ENCODE results near the gene CPT1B.

CPT1B gene

GRCh38 chr22:50577987-50578775 is at the start of gene CPT1B:
Gene CPT1B (minus strand): TSS chr22:50578427. CDS start chr22:50577915, 512 bp downstream.
- Histone ChIP-seq H3K79me2 (ENCODE audit: insufficient read depth, low read length) (peaks cover 16% of the 10 kb centered on the region), H3K4me1 (ENCODE audit: insufficient read depth, low read length) (peaks cover 23% of the 10 kb centered on the region), H3K9ac (ENCODE audit: low read depth, low read length) (no peak within 1 kb of the TSS), H3K4me3 (ENCODE audit: low read depth in 1 of 2, low read length in 2 of 2) (no peak within 1 kb of the TSS), H3K9me3 (ENCODE audit: insufficient read depth, low read length, severe bottlenecking) (no peaks in the 10 kb centered on the region), H3K4me2 (ENCODE audit: insufficient read depth, low read length) (no peak within 1 kb of the TSS), H3K27me3 (ENCODE audit: insufficient read depth, low read length, poor library complexity) (no peaks in the 10 kb centered on the region), H3K36me3 (ENCODE audit: insufficient read depth, low read length) (peaks cover 76% of the 10 kb centered on the region), H2AFZ (ENCODE audit: low read depth, low read length) (no peak within 1 kb of the TSS), H3K27ac (ENCODE audit: low read length) (no peak within 1 kb of the TSS), H4K20me1 (ENCODE audit: insufficient read depth, low read length) (peaks cover 16% of the 10 kb centered on the region)
- TF ChIP-seq, protein P1, sequence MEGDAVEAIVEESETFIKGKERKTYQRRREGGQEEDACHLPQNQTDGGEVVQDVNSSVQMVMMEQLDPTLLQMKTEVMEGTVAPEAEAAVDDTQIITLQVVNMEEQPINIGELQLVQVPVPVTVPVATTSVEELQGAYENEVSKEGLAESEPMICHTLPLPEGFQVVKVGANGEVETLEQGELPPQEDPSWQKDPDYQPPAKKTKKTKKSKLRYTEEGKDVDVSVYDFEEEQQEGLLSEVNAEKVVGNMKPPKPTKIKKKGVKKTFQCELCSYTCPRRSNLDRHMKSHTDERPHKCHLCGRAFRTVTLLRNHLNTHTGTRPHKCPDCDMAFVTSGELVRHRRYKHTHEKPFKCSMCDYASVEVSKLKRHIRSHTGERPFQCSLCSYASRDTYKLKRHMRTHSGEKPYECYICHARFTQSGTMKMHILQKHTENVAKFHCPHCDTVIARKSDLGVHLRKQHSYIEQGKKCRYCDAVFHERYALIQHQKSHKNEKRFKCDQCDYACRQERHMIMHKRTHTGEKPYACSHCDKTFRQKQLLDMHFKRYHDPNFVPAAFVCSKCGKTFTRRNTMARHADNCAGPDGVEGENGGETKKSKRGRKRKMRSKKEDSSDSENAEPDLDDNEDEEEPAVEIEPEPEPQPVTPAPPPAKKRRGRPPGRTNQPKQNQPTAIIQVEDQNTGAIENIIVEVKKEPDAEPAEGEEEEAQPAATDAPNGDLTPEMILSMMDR (IDR thresholded peaks at IDR 0.05; ENCODE audit: borderline replicate concordance, extremely low read depth, low read length, poor library complexity, severe bottlenecking): no peak
- DNase-seq: no peak
- ATAC-seq (ENCODE audit: insufficient read depth, low read depth): no peak

DNA sequence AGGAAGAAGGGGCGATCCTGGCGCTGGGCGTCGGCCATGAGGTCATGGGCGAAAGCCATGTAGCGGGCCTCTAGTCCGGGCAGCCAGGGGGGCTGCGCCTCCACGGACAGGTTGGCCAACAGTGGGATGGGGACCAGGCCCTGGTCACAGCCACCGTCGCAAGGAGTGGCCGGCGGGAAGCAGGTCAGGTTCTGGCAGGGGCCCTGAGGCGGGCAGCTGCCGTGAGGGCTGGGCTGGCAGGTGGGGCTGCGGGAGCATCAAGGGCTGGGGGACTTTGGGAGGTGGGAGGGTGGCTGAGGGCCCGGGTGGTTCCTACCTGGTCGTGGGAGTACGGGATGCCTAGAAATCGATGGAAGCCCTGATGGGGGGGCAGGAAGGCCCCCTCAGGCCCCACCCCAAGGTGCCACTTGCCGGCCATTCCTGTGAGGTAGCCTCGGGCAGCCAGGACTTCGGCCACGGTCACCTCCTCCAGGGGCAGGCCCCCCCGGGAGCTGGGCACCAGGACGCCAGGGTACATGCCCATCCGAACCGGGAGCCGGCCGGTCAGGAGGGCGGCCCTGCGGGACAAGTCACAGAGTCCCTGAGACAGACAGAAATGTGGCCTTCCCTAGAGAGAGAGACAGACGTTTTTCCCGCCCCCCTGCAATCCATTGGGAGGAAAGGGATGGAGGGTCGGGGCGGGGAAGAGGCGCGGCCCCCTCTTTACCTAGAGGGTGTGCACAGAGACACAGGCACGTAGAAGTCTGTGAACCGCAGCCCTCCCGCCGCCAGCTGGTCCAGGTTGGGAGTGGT is 48.8 kb upstream of the CPT1B start:
- H3K27me3 ChIP-seq (ENCODE audit: insufficient read depth, low read length, poor library complexity): no peaks in the 10 kb centered on the region
- H3K36me3 ChIP-seq (ENCODE audit: insufficient read depth, low read length): peaks cover 20% of the 10 kb centered on the region
- peak overlapping the region; percentile 92 for H3K27ac ChIP-seq (ENCODE audit: low read length)
- peak; percentile 48 for ATAC-seq (ENCODE audit: insufficient read depth, low read depth)
- peak overlapping the region; percentile 91 for H3K4me2 ChIP-seq (ENCODE audit: insufficient read depth, low read length)
- peak overlapping the region; percentile 99 for H3K9ac ChIP-seq (ENCODE audit: low read depth, low read length)
- H3K4me3 ChIP-seq (ENCODE audit: low read depth in 1 of 2, low read length in 2 of 2): peak overlapping the region; percentile 73 to 99
- H3K9me3 ChIP-seq (ENCODE audit: insufficient read depth, low read length, severe bottlenecking): no peaks in the 10 kb centered on the region
- H2AFZ ChIP-seq (ENCODE audit: low read depth, low read length): peak overlapping the region; percentile 99; the same call in 1 of the 2 replicates
- H4K20me1 ChIP-seq (ENCODE audit: insufficient read depth, low read length): no peaks in the 10 kb centered on the region
- TF ChIP-seq EZH2 (IDR thresholded peaks at IDR 0.05; ENCODE audit: borderline replicate concordance, low read depth, low read length, severe bottlenecking): no peak
- TF ChIP-seq, protein P1 (IDR thresholded peaks at IDR 0.05; ENCODE audit: borderline replicate concordance, extremely low read depth, low read length, poor library complexity, severe bottlenecking): no peak
- peaks cover 22% of the 10 kb centered on the region for H3K79me2 ChIP-seq (ENCODE audit: insufficient read depth, low read length)
- DNase-seq: peak; percentile 49
- H3K4me1 ChIP-seq (ENCODE audit: insufficient read depth, low read length): peaks cover 36% of the 10 kb centered on the region

GRCh38 chr22:50626314-50626849 is 48.2 kb upstream of the CPT1B start:
- Histone ChIP-seq H3K79me2 (ENCODE audit: insufficient read depth, low read length) (peaks cover 22% of the 10 kb centered on the region), H3K36me3 (ENCODE audit: insufficient read depth, low read length) (peaks cover 20% of the 10 kb centered on the region), H3K27me3 (ENCODE audit: insufficient read depth, low read length, poor library complexity) (no peaks in the 10 kb centered on the region), H3K4me1 (ENCODE audit: insufficient read depth, low read length) (peaks cover 43% of the 10 kb centered on the region), H3K27ac (ENCODE audit: low read length) (no peak overlapping the region), H4K20me1 (ENCODE audit: insufficient read depth, low read length) (no peaks in the 10 kb centered on the region), H3K4me3 (ENCODE audit: low read depth in 1 of 2, low read length in 2 of 2) (peak overlapping the region in 1 of 2 experiments; percentile 73; a peak in 2 of 4 replicates), H3K4me2 (ENCODE audit: insufficient read depth, low read length) (peak overlapping the region; percentile 91), H3K9ac (ENCODE audit: low read depth, low read length) (peak overlapping the region; percentile 99; the same call in 1 of the 2 replicates), H2AFZ (ENCODE audit: low read depth, low read length) (no peak overlapping the region), H3K9me3 (ENCODE audit: insufficient read depth, low read length, severe bottlenecking) (no peaks in the 10 kb centered on the region)
- ATAC-seq (ENCODE audit: insufficient read depth, low read depth) (no peak), DNase-seq (no peak)
- TF ChIP-seq, protein P1 (IDR thresholded peaks at IDR 0.05; ENCODE audit: borderline replicate concordance, extremely low read depth, low read length, poor library complexity, severe bottlenecking): peak; percentile 15
- TF ChIP-seq EZH2 (IDR thresholded peaks at IDR 0.05; ENCODE audit: borderline replicate concordance, low read depth, low read length, severe bottlenecking): no peak

All from DND-41 (cell line).